ENCODE measurements around the gene FAM89B.
"Not testable (repeated sequence)": the region's sequence is repeated elsewhere in the genome, so short reads cannot be mapped to it uniquely, and the experiment has no call there.

FAM89B gene

DNA sequence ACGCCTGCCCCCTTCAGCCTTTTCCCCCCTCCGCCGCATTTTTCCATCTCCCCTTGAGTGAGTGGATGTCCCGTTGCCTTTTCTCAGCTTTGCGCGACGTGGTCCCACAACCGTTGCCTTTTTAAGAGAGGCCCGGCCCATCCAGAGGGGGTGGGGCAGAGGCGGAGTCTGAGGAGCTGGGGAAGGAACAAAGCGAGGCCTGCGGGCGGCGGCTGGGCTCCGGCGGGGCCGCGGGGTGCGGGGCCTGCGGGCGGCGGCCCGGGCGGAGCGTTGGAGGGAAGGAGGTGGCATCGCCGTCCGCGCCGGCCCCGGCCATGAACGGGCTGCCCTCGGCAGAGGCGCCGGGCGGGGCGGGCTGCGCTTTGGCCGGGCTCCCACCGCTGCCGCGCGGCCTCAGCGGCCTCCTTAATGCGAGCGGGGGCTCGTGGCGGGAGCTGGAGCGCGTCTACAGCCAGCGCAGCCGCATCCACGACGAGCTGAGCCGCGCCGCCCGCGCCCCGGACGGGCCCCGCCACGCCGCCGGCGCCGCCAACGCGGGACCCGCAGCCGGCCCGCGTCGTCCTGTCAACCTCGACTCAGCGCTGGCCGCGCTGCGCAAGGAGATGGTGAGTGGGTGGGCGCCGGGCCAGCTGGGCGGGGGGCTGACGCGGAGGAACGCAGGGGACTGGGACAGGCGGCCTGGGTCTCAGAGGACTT, at the start of gene FAM89B:
TSS of gene FAM89B (plus strand) at position 183 of the 696 bp plus-strand sequence. CDS start at position 315, 132 bp downstream.
- DNase-seq: no peak

GRCh38 chr11:65522718-65523630, 49.4 kb upstream of the FAM89B start:
- not testable (repeated sequence) for DNase-seq

DNA sequence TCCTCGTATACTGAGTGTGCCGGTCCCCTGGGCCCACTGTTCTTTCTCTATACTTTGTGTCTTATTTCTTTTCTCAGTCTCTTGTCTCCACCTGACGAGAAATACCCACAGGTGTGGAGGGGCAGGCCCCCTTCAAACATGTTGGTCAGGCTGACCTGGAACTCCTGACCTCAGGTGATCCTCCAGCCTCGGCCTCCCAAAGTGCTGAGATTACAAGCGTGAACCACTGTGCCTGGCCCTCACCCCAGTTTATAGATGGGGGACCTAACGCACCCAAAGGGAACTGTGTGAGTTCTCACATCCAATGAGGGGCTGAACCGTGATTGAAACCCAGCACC, 48.7 kb upstream of the FAM89B start:
- not testable (repeated sequence) for DNase-seq

GRCh38 chr11:65524014-65524740, 48.2 kb upstream of the FAM89B start:
- no peak for DNase-seq

DNA sequence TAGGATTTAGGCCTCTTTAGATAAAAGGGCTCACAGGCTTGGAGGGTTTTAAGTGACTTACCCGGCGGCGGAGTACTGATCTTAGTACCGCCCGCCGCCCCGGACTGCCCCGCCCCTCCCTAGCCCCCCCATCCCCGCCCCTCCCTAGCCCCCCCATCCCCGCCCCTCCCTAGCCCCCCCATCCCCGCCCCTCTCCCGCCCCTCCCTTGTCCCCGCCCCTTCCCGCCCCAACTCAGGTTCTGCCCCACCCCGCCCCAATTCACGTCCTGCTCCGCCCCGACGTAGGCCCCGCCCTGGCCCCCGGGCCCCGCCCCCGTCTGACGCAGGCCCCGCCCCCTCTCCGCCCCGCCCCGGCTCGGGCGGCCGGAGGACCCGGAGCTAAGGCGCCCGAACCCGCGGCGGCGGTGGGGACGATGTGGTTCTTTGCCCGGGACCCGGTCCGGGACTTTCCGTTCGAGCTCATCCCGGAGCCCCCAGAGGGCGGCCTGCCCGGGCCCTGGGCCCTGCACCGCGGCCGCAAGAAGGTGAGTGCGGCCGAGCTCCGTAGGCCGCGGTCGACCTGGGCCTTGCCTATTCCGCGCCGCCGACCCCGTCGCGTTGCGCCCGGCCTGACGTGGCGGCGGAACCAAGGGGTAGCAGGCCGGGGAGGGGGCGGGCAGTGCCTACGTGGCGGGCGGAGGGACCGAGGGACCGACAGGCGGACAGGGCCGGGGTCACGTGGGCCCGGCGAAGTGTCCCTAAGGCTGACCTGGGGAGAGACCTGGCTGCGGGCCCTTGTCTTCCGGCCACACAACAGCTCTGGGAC, 47.4 kb upstream of the FAM89B start, which contains the start of gene SCYL1:
TSS of gene SCYL1 (plus strand) at position 343 of the 805 bp plus-strand sequence. CDS start at position 414, 71 bp downstream.
- no peak for DNase-seq

DNA sequence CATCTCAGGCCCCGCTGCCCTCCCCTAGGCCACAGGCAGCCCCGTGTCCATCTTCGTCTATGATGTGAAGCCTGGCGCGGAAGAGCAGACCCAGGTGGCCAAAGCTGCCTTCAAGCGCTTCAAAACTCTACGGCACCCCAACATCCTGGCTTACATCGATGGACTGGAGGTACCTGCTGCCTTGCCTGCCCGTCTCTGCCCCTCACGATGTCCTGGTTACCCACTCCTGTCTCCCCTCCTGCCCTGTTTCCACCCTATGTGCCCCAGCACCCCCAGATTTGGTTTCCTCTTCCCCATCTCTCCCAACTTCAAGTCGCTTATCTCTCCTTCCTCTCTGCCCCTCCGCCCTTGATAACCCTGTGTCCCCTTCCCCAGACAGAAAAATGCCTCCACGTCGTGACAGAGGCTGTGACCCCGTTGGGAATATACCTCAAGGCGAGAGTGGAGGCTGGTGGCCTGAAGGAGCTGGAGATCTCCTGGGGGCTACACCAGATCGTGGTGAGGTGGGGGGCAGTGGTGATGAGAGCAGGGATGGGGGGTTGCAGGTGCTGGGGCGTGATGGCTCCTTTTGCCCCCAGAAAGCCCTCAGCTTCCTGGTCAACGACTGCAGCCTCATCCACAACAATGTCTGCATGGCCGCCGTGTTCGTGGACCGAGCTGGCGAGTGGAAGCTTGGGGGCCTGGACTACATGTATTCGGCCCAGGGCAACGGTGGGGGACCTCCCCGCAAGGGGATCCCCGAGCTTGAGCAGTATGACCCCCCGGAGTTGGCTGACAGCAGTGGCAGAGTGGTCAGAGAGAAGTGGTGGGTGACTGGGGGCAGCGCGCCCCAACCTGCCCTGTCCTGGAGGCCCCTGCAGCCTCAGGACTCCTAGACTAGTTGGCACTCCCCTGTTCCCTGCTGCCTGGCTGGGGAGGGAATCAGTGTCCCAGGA, 46.5 kb upstream of the FAM89B start:
- no peak for DNase-seq

DNA sequence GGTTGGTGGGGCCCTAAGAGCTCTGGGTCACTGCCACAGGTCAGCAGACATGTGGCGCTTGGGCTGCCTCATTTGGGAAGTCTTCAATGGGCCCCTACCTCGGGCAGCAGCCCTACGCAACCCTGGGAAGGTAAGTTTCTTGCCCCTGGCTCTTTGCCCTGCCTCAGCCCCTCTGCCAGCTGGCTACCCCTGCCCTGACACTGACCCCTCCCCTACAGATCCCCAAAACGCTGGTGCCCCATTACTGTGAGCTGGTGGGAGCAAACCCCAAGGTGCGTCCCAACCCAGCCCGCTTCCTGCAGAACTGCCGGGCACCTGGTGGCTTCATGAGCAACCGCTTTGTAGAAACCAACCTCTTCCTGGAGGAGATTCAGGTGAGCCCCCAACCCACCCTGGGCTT, 45.6 kb upstream of the FAM89B start:
- no peak for DNase-seq

DNA sequence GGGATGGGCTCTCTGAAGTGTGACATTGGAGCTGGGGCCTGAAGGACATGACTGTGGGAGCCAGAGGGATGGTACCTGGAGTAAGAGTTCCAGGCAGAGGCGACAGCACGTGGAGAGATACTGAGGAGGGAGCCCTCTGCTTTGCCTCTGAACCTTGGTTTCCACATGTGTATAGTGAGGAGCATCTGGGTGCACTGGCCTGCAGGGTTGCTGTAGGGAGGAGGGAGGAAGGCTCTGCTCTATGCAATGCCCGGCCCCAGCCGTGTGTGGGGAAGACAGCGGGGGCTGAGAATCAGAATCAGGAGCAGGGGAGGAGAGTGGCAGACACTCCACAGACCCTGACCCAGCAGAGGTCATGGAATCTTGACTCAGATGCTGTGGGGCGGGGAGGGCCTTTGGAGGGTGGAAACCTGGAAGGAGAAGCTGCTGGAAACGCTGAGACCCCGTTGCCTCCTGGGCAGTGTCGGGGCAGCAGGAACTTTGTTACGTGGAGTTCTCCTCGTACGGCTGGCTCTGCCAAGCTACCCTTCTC, 43.5 kb upstream of the FAM89B start:
- DNase-seq: no peak

DNA sequence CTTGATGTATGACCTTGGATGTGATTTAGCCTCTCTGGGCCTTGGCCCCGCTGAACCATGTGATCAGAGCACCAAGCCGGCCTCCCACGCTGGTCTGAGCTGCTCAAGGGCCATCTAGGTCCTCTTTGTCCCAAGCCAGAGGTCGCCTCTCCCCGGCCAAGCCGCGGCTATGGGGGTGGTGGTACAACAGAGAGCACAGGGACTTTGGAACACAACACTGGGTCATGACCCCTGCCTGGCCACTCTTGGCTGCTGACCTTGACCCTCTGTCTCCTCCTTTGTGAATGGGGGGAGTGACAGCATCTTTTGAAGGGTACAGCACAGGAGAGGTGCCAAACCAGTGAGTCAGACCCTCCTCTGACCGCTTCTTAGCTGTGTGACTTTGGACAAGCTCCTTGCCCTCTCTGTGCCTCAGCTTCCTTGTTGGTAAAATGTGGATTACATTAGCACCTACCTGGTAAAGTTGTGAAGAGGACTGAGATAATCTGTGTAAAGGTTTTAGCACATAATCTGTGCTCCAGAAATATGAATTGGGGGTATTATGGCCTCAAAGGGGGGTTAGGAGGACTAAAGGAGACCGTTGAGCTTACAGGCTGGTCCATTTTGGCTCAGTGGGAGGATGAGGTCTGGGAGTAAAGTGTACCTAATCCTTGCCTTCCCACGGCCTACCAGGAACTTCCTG, 42.7 kb upstream of the FAM89B start:
- no peak for DNase-seq

GRCh38 chr11:65530157-65530496, 42.2 kb upstream of the FAM89B start:
- DNase-seq: no peak

DNA sequence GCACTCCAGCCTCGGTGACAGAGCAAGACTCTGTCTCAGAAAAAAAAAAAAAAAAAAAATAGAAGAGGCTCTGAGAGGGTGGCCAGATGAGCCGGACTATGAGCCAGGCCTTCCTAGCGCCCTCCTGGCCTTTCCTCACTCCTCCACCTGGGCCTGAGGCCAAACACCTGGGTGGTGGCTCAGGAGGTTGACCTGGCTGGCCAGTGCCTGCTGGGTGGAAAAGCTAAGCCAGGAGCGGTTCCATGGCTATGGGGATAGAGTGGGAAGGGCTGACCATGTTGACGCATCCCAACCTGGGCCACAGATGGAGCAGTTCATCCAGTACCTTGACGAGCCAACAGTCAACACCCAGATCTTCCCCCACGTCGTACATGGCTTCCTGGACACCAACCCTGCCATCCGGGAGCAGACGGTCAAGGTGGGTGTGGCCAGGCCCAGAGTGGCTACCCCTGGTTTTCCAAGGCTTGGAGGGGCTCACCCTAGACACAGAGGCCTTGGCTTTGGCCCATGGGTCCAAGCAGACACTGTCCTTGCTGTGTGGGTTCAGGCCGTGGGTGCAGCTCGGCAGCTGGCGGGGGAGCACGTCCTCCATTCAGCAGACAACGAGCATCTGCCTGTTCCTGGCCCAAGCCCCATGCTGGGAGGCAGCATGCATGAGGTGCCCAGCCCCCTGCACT, 39.8 kb upstream of the FAM89B start:
- no peak for DNase-seq

GRCh38 chr11:65535102-65535501, 37.2 kb upstream of the FAM89B start:
- no peak for DNase-seq

GRCh38 chr11:65536412-65537295, 35.7 kb upstream of the FAM89B start:
- DNase-seq: no peak

GRCh38 chr11:65537296-65537597, 35.1 kb upstream of the FAM89B start:
- no peak for DNase-seq

- DNase-seq: no peak
Measured at GRCh38 chr11:65537620-65538231, 34.6 kb upstream of the FAM89B start.

DNA sequence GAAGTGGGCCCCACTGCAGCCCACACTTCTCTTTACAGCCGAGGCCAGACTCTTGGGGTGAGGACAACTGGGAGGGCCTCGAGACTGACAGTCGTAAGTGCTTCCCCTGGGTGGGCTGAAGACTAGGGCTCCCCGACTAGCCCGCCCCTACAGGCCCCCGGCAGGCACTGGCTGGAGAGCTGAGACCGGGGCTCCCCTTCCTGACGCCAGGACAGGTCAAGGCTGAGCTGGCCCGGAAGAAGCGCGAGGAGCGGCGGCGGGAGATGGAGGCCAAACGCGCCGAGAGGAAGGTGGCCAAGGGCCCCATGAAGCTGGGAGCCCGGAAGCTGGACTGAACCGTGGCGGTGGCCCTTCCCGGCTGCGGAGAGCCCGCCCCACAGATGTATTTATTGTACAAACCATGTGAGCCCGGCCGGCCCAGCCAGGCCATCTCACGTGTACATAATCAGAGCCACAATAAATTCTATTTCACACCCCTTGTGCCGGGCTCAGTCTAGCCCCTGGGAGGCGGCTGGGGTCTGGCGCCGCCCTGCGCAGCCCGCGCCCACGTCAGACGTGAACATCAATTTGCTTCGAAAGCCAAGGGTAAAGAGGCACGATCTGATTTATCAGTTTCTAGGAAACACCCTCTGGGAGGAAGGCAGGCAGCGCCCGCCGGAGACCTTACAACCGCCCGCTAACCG, 34.0 kb upstream of the FAM89B start:
- DNase-seq: no peak

DNA sequence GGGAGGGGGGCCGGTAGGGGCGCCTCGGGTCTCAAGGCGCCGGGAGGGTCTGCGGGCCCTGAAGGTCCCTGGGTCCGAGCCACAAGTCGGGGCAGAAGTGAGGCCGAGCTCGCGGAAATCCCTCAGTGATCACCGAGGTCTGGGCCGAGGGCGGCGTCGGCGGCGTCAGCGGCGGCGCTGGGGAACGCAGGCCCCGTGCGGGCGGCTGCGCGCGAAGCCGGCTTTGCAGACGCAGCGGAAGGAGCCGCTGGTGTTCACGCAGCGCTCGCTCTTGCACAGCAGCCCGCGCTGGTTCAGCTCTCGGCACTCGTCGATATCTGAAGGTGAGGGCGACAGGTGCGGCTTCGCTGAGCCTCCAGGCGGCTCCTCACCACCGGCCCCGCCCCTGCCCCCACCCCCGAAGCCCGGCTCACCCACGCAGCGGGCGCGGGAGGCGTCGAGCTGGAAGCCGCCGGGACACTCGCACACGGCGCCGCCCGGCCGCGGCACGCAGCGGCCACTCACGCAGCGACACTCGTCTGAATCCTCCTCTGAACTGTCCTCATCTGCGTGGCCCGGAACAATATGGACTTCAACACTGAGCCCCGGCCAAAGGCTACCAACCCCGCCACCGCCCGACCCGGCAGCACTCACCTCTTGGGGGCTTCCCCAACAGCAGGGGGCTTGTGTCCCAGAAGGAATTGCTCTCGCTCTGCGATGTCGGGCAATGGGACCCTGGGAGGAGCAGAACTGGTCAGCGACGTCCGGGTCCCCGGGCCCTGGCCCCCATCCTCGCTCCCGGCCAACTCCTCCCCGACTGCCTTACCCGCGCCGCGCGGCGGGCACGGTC, 33.2 kb upstream of the FAM89B start:
- DNase-seq: no peak
